PC-9 (cell line): Measurements from ENCODE around the gene EXOC1L. TPM values are rescaled to one million over a fixed set of nuclear protein-coding genes. Genes with fewer than 3 reads are reported as not detected.

Source experiments
- BruUV-seq: library from RNA; stranded (reverse); fragments of 400-500 nt; replicated peaks from 2 replicates; lab custom pipeline; 2021; lab: Mats Ljungman, UMichigan
- CTCF ChIA-PET: fragments of 300-600 bp; sonication (Branson Sonifier 250); formaldehyde crosslinking; loops from one replicate; lab custom pipeline; 2022; ENCODE audit warnings: antibody characterized with exemption; lab: Charles Lee
- POLR2A ChIA-PET: fragments of 300-600 bp; sonication (Branson Sonifier 250); formaldehyde crosslinking; loops from one replicate; lab custom pipeline; 2022; ENCODE audit warnings: antibody characterized with exemption; ENCODE audit not compliant: unreplicated experiment; lab: Charles Lee
- DNase-seq, 2 experiments: peaks; one replicate each; pipeline versions ENCODE4 v3.0.0 to v3.0.0-alpha.2; 2015 to 2022; ENCODE audit warnings: mixed read lengths in 1 of 2
- H2AFZ ChIP-seq: fragments of 200-600 bp; sonication (generic); 2 replicates; pipeline ENCODE4 v1.8.1; 2017; ENCODE audit warnings: antibody characterized with exemption
- H3F3A ChIP-seq: fragments of 200-600 bp; sonication (generic); 2 replicates; pipeline ENCODE4 v1.8.1; 2017; ENCODE audit warnings: antibody characterized with exemption, mild to moderate bottlenecking, low read depth; ENCODE audit not compliant: insufficient read depth
- H3K27ac ChIP-seq: fragments of 200-600 bp; sonication (generic); 2 replicates; pipeline ENCODE4 v1.6.1; 2016; ENCODE audit warnings: mixed run types
- H3K27me3 ChIP-seq: fragments of 200-600 bp; sonication (generic); 2 replicates; pipeline ENCODE4 v1.6.1; 2016; ENCODE audit warnings: low read depth, mixed run types; ENCODE audit not compliant: insufficient read depth
- H3K36me3 ChIP-seq: fragments of 200-600 bp; sonication (generic); 2 replicates; pipeline ENCODE4 v1.6.1; 2016; ENCODE audit warnings: low read depth, mixed run types
- H3K4me1 ChIP-seq: fragments of 200-600 bp; sonication (generic); replicated peaks from 2 replicates; pipeline ENCODE4 v1.6.1; 2016; ENCODE audit warnings: mixed run types; ENCODE audit not compliant: insufficient read depth
- H3K4me2 ChIP-seq: fragments of 200-600 bp; sonication (generic); 2 replicates; pipeline ENCODE4 v1.6.1; 2017; ENCODE audit warnings: mixed run types
- H3K4me3 ChIP-seq: fragments of 200-600 bp; sonication (generic); 2 replicates; pipeline ENCODE4 v1.6.1; 2016; ENCODE audit warnings: mixed run types
- H3K79me2 ChIP-seq: fragments of 200-600 bp; sonication (generic); 2 replicates; pipeline ENCODE4 v1.6.1; 2017; ENCODE audit warnings: low read depth, mixed run types
- H3K9me2 ChIP-seq: fragments of 200-600 bp; sonication (generic); 2 replicates; pipeline ENCODE4 v1.8.1; 2017; ENCODE audit warnings: mild to moderate bottlenecking; ENCODE audit not compliant: insufficient read depth
- H3K9me3 ChIP-seq: fragments of 200-600 bp; sonication (generic); 2 replicates; pipeline ENCODE4 v1.8.1; 2016; ENCODE audit warnings: low read depth; ENCODE audit not compliant: insufficient read depth
- H4K20me1 ChIP-seq: fragments of 200-600 bp; sonication (generic); 2 replicates; pipeline ENCODE4 v1.8.1; 2017; ENCODE audit not compliant: insufficient read depth
- CTCF ChIP-seq: fragments of 200-600 bp; sonication (generic); conservative IDR thresholded peaks from 2 replicates; pipeline ENCODE4 v1.6.1; 2017; ENCODE audit warnings: mixed run types, antibody characterized with exemption, mild to moderate bottlenecking, moderate library complexity
- EZH2 ChIP-seq: fragments of 200-600 bp; sonication (generic); IDR thresholded peaks from 2 replicates; pipeline ENCODE4 v1.8.0; 2017; ENCODE audit warnings: antibody characterized with exemption, low read depth
- intact Hi-C: fragments of 100-400 bp; cut with micrococcal nuclease; formaldehyde crosslinking; loops from one replicate; pipeline ENCODE4 v1.10.0; 2022; ENCODE audit not compliant: unreplicated experiment
- total RNA-seq: library from RNA; stranded (reverse); gene quantifications from 2 replicates; pipeline ENCODE4 v1.2.3, GENCODE V29; 2021

EXOC1L gene
- total RNA-seq, 1 experiment from 2014 or later, result not detected

- CTCF ChIA-PET, result no interaction called here
- Histone ChIP-seq H3K9me2 (no peaks in the 10 kb centered on the region), H3K4me2 (no peak overlapping the region; the same call in 1 of the 2 replicates), H2AFZ (no peak overlapping the region), H3F3A (no peaks in the 10 kb centered on the region), H3K27me3 (no peaks in the 10 kb centered on the region), H3K36me3 (no peaks in the 10 kb centered on the region), H3K79me2 (no peaks in the 10 kb centered on the region), H3K9me3 (no peaks in the 10 kb centered on the region), H4K20me1 (no peaks in the 10 kb centered on the region), H3K27ac (no peak overlapping the region), H3K4me1 (0 out of 2 replicates have a peak, but pooled peaks cover 5% of the 10 kb centered on the region), H3K4me3 (no peak overlapping the region)
- intact Hi-C loops, result no loop called here
- peak; percentile 12 to 59 for DNase-seq
- POLR2A ChIA-PET, result no interaction called here
- TF ChIP-seq EZH2, result no peak
- BruUV-seq, result no TSS peak
Measured at GRCh38 chr4:55791666-55792065, 27.9 kb upstream of the EXOC1L start.

- no peak overlapping the region for H3K4me3 ChIP-seq
- intact Hi-C loops, result no loop called here
- no peak overlapping the region for H3K4me2 ChIP-seq
- no peak overlapping the region for H2AFZ ChIP-seq
- no peaks in the 10 kb centered on the region for H4K20me1 ChIP-seq
- H3K79me2 ChIP-seq, result no peaks in the 10 kb centered on the region
- H3K36me3 ChIP-seq, result no peaks in the 10 kb centered on the region
- no peak overlapping the region for H3K27ac ChIP-seq
- DNase-seq, result no peak
- no peaks in the 10 kb centered on the region for H3K27me3 ChIP-seq
- H3K9me2 ChIP-seq, result no peaks in the 10 kb centered on the region
- 0 out of 2 replicates have a peak, but pooled peaks cover 5% of the 10 kb centered on the region for H3K4me1 ChIP-seq
- H3F3A ChIP-seq, result no peaks in the 10 kb centered on the region
- POLR2A ChIA-PET, result no interaction called here
- TF ChIP-seq EZH2 (no peak), CTCF (no peak)
- CTCF ChIA-PET, result no interaction called here
- no peaks in the 10 kb centered on the region for H3K9me3 ChIP-seq
- no TSS peak for BruUV-seq
Measured at GRCh38 chr4:55793479-55793878, 26.1 kb upstream of the EXOC1L start.

GRCh38 chr4:55794053-55794452 lies 25.5 kb upstream of the EXOC1L start:
- intact Hi-C loops, result no loop called here
- H3K36me3 ChIP-seq, result no peaks in the 10 kb centered on the region
- H3F3A ChIP-seq, result no peaks in the 10 kb centered on the region
- no peak overlapping the region for H3K27ac ChIP-seq
- POLR2A ChIA-PET, result no interaction called here
- TF ChIP-seq CTCF, result no peak
- TF ChIP-seq EZH2, result no peak
- DNase-seq, result no peak
- H3K9me3 ChIP-seq, result no peaks in the 10 kb centered on the region
- no TSS peak for BruUV-seq
- 0 out of 2 replicates have a peak, but pooled peaks cover 5% of the 10 kb centered on the region for H3K4me1 ChIP-seq
- no peaks in the 10 kb centered on the region for H4K20me1 ChIP-seq
- no peaks in the 10 kb centered on the region for H3K27me3 ChIP-seq
- H3K4me2 ChIP-seq, result no peak overlapping the region
- H3K79me2 ChIP-seq, result no peaks in the 10 kb centered on the region
- H3K4me3 ChIP-seq, result no peak overlapping the region
- H3K9me2 ChIP-seq, result no peaks in the 10 kb centered on the region
- H2AFZ ChIP-seq, result no peak overlapping the region
- CTCF ChIA-PET, result no interaction called here

GRCh38 chr4:55795341-55795740 lies 24.2 kb upstream of the EXOC1L start:
- no peaks in the 10 kb centered on the region for H3K27me3 ChIP-seq
- no peak overlapping the region for H2AFZ ChIP-seq
- no peak for TF ChIP-seq CTCF
- H3K27ac ChIP-seq, result no peak overlapping the region
- no peak overlapping the region for H3K4me3 ChIP-seq
- ChIA-PET POLR2A (no interaction called here), CTCF (no interaction called here)
- H3K79me2 ChIP-seq, result no peaks in the 10 kb centered on the region
- intact Hi-C loops, result no loop called here
- no peaks in the 10 kb centered on the region for H3K9me2 ChIP-seq
- H3F3A ChIP-seq, result no peaks in the 10 kb centered on the region
- no peaks in the 10 kb centered on the region for H3K9me3 ChIP-seq
- H3K4me2 ChIP-seq, result no peak overlapping the region
- no peak for DNase-seq
- no peaks in the 10 kb centered on the region for H3K36me3 ChIP-seq
- H4K20me1 ChIP-seq, result no peaks in the 10 kb centered on the region
- H3K4me1 ChIP-seq, result 0 out of 2 replicates have a peak, but pooled peaks cover 5% of the 10 kb centered on the region
- BruUV-seq, result no TSS peak
